Gastrocnemius medialis (tissue), 4 donors: ENCODE measurements around the gene POLDIP3. TPM values are rescaled to one million over a fixed set of nuclear protein-coding genes. Genes with fewer than 3 reads are reported as not detected.

Experiments
- ATAC-seq, 2 donors: fragments of 150-250 bp; one replicate each; pipeline ENCODE4 v1.9.1; 2016
- DNase-seq, 2 donors: peaks; one replicate each; pipeline ENCODE4 v3.0.0-alpha.2; 2019
- H3K27ac ChIP-seq, 4 donors: fragments of 200-600 bp; sonication (generic); 1 replicate in 1 of 4; 2 replicates in 3 of 4; pipeline ENCODE4 v1.5.1; 2016 to 2018; ENCODE audit warnings: mild to moderate bottlenecking in 2 of 4, moderate library complexity in 1 of 4
- H3K27me3 ChIP-seq, 3 donors: fragments of 200-600 bp; sonication (generic) in 2 of 3; 1 replicate in 1 of 3; 2 replicates in 2 of 3; pipeline versions ENCODE4 v1.5.1 to v1.6.0; 2016 to 2019; ENCODE audit warnings: mild to moderate bottlenecking in 1 of 3, moderate library complexity in 1 of 3
- H3K36me3 ChIP-seq, 2 donors: fragments of 200-600 bp; sonication (generic) in 1 of 2; one replicate each; pipeline ENCODE4 v1.5.1; 2017 to 2018
- H3K4me1 ChIP-seq, 2 donors: fragments of 200-600 bp; sonication (generic) in 1 of 2; one replicate each; pipeline ENCODE4 v1.5.1; 2016 to 2017; ENCODE audit warnings: mild to moderate bottlenecking in 2 of 2
- H3K4me3 ChIP-seq, 4 donors: fragments of 200-600 bp; sonication (generic) in 3 of 4; 1 replicate in 1 of 4; 2 replicates in 3 of 4; pipeline ENCODE4 v1.5.1; 2016 to 2019; ENCODE audit warnings: mild to moderate bottlenecking in 2 of 4
- H3K9me3 ChIP-seq, 3 donors: fragments of 200-600 bp; sonication (generic) in 2 of 3; 1 replicate in 1 of 3; 2 replicates in 2 of 3; pipeline ENCODE4 v1.5.1; 2016 to 2019
- CTCF ChIP-seq, 5 experiments: fragments of 450-650 bp in 3 of 5; fragments of 200-600 bp in 2 of 5; sonication (generic) in 2 of 5; IDR thresholded peaks in 4 of 5; conservative IDR thresholded peaks in 1 of 5; 1 replicate in 4 of 5; 2 replicates in 1 of 5; pipeline ENCODE4 v1.5.1; 2016 to 2019; ENCODE audit warnings: antibody characterized with exemption in 5 of 5, mild to moderate bottlenecking in 3 of 5, moderate library complexity in 3 of 5
- POLR2A ChIP-seq, 2 donors: fragments of 450-650 bp; IDR thresholded peaks; one replicate each; pipeline ENCODE4 v1.6.1; 2017; ENCODE audit warnings: antibody characterized with exemption in 2 of 2, mild to moderate bottlenecking in 2 of 2, moderate library complexity in 2 of 2
- in situ Hi-C, 4 donors: fragments of 200-750 bp; cut with MboI; loops; one replicate each; pipeline versions ENCODE4 v1.15.0 to v1.8.0; 2017; ENCODE audit warnings: low sequenced_read_pairs in 4 of 4
- intact Hi-C: fragments of 100-400 bp; cut with DNase I; formaldehyde crosslinking; loops from one replicate; pipeline ENCODE4 v1.15.1; 2023; ENCODE audit warnings: low total_unique reads
- total RNA-seq, 4 donors: library from RNA; depleted of rRNA; stranded (reverse); fragments of >200 nt; gene quantifications; one replicate each; pipeline versions ENCODE4 v1.1.0 to v1.2.3, GENCODE V29; 2016

Gene POLDIP3
- total RNA-seq, 4 donors from 2014 or later: 19.7 to 28.7 (median 23.0) TPM

- Histone ChIP-seq H3K27me3 (no peaks in the 10 kb centered on the region), H3K4me1 (peaks cover 10 to 15% of the 10 kb centered on the region in 2 donors), H3K9me3 (no peaks in the 10 kb centered on the region), H3K36me3 (peaks cover 3 to 46% of the 10 kb centered on the region in 2 donors), H3K27ac (peak overlapping the region in 1 of 4 donors; percentile 64), H3K4me3 (no peak overlapping the region)
- intact Hi-C loops: no loop called here
- ATAC-seq (no peak), DNase-seq (no peak)
- in situ Hi-C loops: no loop called here
- TF ChIP-seq POLR2A (IDR thresholded peaks at IDR 0.05): no peak
- TF ChIP-seq CTCF (IDR thresholded peaks at IDR 0.05 in 4 of 5, conservative IDR thresholded peaks at IDR 0.05 in 1 of 5): no peak
Observed at GRCh38 chr22:42603427-42603826, 11.3 kb downstream of the POLDIP3 start.

- ATAC-seq (no peak), DNase-seq (no peak)
- no peaks in the 10 kb centered on the region for H3K9me3 ChIP-seq
- peaks cover 8 to 13% of the 10 kb centered on the region in 2 donors for H3K4me1 ChIP-seq
- no peak for TF ChIP-seq CTCF (IDR thresholded peaks at IDR 0.05 in 4 of 5, conservative IDR thresholded peaks at IDR 0.05 in 1 of 5)
- no peak for TF ChIP-seq POLR2A (IDR thresholded peaks at IDR 0.05)
- in situ Hi-C loops: no loop called here
- H3K36me3 ChIP-seq: peaks cover 3 to 53% of the 10 kb centered on the region in 2 donors
- peak overlapping the region; percentile 28 to 64 (median 44) for H3K27ac ChIP-seq
- intact Hi-C loops: no loop called here
- H3K27me3 ChIP-seq: no peaks in the 10 kb centered on the region
- H3K4me3 ChIP-seq: no peak overlapping the region
Observed at GRCh38 chr22:42602470-42602869, 12.2 kb downstream of the POLDIP3 start.

- Histone ChIP-seq H3K4me3 (no peak overlapping the region), H3K27me3 (no peaks in the 10 kb centered on the region), H3K9me3 (no peaks in the 10 kb centered on the region), H3K4me1 (peaks cover 8 to 13% of the 10 kb centered on the region in 2 donors), H3K36me3 (peaks cover 3 to 58% of the 10 kb centered on the region in 2 donors), H3K27ac (peak overlapping the region; percentile 28 to 64 (median 44))
- no peak for TF ChIP-seq POLR2A (IDR thresholded peaks at IDR 0.05)
- no peak for TF ChIP-seq CTCF (IDR thresholded peaks at IDR 0.05 in 4 of 5, conservative IDR thresholded peaks at IDR 0.05 in 1 of 5)
- in situ Hi-C loops (no loop called here), intact Hi-C loops (no loop called here)
- ATAC-seq: peak in 1 of 2 donors; percentile 24
- DNase-seq: no peak
Observed at GRCh38 chr22:42601879-42602465, 12.7 kb downstream of the POLDIP3 start.

- ATAC-seq: no peak
Observed at GRCh38 chr22:42596863-42597530, 17.7 kb downstream of the POLDIP3 start.

More at GRCh38 chr22:42596863-42597530, 17.7 kb downstream of the POLDIP3 start:
- Histone ChIP-seq H3K4me1 (peaks cover 0 to 3% of the 10 kb centered on the region in 2 donors), H3K4me3 (no peak overlapping the region), H3K9me3 (no peaks in the 10 kb centered on the region), H3K27ac (no peak overlapping the region), H3K36me3 (peaks cover 7 to 94% of the 10 kb centered on the region in 2 donors), H3K27me3 (no peaks in the 10 kb centered on the region)
- intact Hi-C loops: no loop called here
- DNase-seq: no peak
- no peak for TF ChIP-seq POLR2A (IDR thresholded peaks at IDR 0.05)
- no peak for TF ChIP-seq CTCF (IDR thresholded peaks at IDR 0.05 in 4 of 5, conservative IDR thresholded peaks at IDR 0.05 in 1 of 5)
- in situ Hi-C loops: no loop called here
